Measurements from ENCODE around the gene RFTN1. TPM values are rescaled to one million over a fixed set of nuclear protein-coding genes. Genes with fewer than 3 reads are reported as not detected.

Gene RFTN1
- total RNA-seq, 1 donor from 2014 or later, result 119 TPM

DNA sequence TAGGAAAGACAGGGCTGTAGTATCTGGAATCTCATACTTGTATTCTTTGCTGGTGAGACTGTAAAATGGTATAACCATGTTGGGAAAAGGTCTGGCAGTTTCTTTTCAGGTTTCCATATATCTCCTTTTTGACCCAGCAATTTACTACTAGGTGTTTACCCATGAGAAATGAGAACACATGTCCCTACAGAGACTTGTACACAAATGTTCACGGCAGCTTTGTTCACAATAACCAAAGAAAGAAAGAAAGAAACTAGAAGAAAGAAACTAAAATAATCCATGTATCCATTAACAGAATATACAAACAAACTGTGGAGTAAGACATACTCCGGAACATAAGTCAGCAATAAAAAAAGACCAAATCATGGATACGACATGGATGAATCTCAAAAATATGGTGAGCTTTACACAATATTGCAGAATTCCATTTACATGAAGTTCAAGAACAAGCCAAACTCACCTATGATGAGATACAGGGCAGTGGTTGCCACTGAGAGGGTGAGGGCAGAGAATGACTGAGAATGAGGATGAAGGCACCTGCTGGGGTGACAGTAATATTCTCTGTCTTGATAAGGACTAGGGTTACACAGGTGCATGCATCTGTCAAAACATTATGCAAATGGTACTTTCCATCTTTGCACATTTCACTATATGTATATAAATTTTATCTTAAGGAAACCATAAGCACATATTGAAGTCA, 2.7 kb downstream of the RFTN1 start:
- intact Hi-C loops (cut with DNase I), result loop anchor here (10.0 kb wide), 2 partner anchors 126 to 196 kb away; no protein-coding TSS in a partner anchor
- ATAC-seq, result no peak
- DNase-seq (ENCODE audit: low spot score), result no peak

DNA sequence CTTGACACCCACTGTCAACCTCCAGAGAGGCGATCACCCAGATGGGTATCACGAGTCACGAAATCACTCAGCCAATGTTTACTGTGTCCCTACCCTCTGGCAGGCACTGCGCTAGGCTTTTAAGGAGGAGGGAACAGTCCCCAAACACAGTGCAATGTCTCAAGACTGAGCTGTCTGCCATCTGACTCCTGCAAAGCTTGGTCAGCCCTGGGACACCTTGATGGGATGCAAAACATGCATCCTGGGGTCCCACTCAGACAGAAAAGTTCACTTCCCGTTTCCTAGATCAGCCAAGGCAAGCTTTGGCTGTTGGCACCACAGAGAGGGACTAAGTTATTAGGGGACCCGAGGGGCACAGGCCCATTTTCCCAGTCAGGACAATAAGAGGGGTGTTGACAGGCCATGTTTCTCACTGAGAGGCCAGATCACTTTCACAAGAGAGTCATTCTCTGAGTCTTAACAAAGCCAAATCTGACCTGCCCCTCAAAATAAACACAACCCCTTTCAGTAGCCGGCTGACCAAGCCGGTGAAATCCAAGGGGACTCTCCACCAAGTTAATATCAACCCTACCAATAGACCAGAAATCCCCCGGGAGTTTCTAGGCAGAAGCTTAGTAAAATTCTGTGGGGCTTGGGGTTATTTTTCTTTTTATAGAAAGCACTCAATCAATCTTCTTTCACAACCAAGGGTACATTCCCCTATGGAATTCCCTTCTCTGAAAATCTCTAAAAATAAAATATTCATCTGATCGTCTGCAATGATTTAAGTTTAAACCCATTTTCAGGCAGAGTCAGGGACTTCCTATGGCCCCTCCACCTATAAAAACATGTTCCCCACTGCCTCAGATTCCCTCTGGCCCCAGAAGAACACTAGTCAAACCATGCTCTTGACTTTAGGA, 3.5 kb downstream of the RFTN1 start:
- no peak for DNase-seq (ENCODE audit: low spot score)

DNA sequence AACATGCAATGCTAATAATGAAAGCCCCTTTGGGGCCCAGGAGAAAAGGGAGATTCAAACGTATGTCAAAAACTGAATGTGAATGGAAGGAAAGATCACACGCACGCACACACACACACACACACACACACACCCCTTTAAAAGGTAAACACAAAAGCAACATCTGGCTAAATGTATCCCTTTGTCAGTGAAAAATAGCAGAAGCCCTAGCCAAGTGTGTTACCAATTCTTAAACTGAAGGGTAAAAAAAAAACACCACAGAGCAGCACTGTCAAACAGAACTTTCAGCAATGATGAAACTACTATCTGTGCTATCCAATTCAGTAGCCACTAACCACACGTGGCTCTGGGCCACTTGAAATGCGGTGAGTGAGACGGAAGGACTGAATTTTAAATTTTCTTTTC, 4.9 kb downstream of the RFTN1 start:
- DNase-seq (ENCODE audit: low spot score), result no peak
- ATAC-seq, result no peak
- intact Hi-C loops (cut with DNase I), result no loop called here

More for the DNA sequence above, 3.5 kb downstream of the RFTN1 start:
- ATAC-seq, result no peak
- intact Hi-C loops (cut with DNase I), result loop anchor here (10.0 kb wide), 2 partner anchors 125 to 195 kb away; no protein-coding TSS in a partner anchor

DNA sequence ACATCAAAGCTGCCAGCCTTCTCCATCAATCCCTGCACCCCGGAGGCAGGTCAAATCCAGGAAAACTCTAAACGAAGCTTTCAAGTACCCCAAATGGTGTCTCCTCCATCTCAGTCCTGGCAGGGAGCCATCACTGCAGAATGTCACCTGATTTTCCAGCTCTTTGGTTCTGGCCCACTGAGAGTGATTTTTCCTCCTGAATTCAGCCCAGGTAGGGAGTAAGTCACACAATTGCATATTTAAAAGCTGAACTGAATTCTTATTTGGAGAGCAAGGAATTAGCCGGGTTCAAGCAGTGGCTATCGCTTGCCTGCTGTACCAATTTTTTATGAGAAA, 5.3 kb downstream of the RFTN1 start:
- ATAC-seq (no peak), DNase-seq (ENCODE audit: low spot score) (no peak)
- intact Hi-C loops (cut with DNase I), result no loop called here

DNA sequence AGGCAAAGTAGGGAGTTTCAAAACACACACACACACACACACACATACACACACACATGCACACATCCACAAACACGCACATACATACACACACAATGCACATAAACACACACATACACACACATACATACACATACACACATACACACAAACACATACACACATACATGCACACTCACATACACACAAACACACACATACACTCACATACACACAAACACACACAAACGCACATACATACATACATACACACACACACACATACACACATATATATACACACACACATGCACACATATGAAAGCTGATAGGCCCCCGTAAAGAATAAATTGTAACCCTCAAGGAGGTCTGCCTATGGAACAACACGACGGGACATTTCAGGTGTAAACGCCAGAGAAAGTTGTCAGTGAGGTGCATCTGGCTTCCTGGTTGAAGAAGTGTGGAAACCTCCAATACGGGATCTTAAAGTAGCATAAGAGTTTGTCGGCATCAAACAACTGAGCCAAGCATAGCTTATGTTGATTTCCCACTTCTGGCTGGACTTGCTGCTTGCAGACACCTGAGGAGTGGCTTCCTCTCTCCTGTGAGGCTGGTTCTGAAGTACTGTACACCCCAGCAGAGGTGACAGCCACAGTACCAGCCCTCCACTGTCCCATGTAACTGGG, 5.8 kb downstream of the RFTN1 start:
- ATAC-seq, result no peak
- DNase-seq (ENCODE audit: low spot score), result no peak
- intact Hi-C loops (cut with DNase I), result no loop called here

DNA sequence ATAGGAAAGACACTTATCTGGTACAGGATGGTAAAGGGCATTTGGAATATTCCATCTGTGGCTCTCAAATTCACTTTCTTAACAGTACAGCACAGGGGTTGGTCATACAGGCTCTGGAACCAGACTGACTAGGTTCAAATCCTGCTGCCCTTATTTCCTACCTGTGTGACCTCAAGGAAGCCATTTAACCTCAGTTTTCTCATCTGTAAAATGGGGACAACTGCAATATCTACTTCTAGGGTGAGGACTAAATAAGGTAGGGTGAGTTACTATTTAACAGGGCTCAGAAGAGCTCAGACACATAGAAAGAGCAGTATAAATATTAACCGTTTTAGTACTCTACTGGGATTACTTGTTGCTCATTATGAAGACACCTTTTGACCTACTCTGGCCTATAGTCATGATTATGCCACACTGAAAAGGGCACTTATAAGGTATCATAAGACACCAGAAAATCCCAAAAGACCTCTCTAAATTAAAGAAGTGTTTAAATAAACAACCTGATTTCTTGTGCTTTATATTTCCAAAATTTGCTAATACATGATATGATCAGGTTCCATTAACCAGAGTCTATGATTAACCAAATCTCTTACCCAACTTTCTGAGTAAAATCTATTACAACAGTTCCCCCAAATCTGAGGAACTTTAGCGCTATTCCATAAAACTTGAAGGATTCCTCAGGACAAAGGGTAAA, 6.5 kb downstream of the RFTN1 start:
- DNase-seq (ENCODE audit: low spot score), result no peak
- intact Hi-C loops (cut with DNase I), result no loop called here
- ATAC-seq, result no peak

DNA sequence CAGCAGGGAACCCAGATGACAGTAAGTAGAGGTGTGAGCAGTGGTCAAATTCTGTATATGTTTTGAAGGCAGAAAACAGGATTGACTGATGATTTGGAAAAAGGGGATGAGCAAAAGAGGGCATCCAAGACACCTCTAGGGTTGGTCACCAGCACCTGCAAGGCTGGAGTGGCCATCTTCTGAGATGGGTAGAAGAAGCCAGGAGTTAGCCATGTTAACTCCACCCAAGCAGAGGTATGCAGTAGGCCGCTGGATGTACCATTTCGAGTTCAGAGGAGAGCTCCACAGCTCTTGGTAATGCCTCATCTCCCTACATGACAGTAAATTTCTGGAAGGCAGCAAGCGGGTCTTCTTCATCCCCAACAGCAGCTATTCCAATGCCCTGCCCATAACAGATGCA, 7.0 kb downstream of the RFTN1 start:
- intact Hi-C loops (cut with DNase I), result no loop called here
- no peak for ATAC-seq
- DNase-seq (ENCODE audit: low spot score), result no peak

DNA sequence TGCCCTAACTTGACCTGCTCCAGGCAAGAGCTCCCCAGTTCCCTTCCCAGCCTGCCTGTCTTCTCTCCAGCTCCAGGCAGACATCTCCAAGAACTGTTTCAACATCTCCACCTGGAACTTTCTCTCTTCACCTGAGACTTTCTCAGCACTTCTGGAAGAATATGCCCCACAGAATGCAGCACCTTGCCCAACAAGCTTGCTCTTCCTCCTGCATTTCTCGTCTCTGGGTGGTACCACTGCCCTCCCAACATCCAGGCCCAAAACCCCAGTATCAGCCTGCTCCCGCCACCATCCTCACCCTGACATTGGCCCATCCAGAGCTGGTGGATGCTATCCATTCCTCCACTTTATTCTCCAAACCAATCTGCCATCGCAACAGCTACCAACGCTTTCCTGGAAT, 8.8 kb downstream of the RFTN1 start:
- intact Hi-C loops (cut with DNase I), result no loop called here
- no peak for DNase-seq (ENCODE audit: low spot score)
- ATAC-seq, result no peak

DNA sequence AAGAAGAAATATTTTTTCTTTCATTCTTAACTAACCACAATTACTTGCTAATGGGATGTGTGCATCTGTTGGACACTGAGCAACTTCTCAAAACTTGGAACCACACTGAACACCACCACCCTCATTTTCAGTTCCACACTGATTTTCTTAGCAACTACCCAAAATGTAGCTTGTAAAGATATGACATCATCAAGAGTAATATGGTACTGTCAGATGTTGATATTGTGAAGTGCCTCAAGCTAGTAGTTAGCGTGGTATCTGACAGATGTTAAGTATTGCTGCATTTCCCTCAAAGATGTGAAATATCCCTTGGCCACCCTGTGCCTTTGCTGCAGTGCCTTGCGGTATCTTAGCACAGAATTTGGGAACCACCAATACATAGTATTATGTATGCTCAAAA, 9.3 kb downstream of the RFTN1 start:
- intact Hi-C loops (cut with DNase I), result no loop called here

DNA sequence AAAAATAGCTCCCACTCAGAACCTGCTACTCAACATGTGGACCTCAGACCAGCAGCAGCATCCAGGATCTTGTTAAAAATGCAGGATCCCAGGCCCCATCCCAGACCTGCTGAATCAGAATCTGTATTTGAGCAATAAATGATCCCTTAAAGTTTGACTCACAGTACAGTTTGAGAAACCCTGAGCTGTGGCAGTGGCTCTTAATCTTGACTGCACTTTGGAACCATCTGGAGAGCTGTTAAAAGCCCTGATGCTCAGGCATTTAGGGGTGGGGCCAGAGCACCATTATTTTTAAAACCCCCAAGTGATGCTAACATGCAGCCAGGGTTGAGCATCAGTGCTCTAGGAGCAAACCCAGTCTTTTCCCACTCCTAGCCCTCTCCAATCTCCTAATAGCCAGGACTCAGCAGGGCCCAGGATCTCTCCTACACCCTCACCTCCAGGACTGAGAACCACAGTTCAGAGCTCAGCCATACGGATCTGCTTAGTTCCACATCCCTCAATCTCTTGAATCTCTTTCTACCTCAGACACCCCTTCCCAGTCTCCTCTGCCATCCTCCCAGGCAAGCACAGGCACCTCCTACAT, 10.2 kb downstream of the RFTN1 start:
- ATAC-seq (no peak), DNase-seq (ENCODE audit: low spot score) (no peak)
- intact Hi-C loops (cut with DNase I), result no loop called here

More for the DNA sequence above, 9.3 kb downstream of the RFTN1 start:
- no peak for ATAC-seq
- DNase-seq (ENCODE audit: low spot score), result no peak

DNA sequence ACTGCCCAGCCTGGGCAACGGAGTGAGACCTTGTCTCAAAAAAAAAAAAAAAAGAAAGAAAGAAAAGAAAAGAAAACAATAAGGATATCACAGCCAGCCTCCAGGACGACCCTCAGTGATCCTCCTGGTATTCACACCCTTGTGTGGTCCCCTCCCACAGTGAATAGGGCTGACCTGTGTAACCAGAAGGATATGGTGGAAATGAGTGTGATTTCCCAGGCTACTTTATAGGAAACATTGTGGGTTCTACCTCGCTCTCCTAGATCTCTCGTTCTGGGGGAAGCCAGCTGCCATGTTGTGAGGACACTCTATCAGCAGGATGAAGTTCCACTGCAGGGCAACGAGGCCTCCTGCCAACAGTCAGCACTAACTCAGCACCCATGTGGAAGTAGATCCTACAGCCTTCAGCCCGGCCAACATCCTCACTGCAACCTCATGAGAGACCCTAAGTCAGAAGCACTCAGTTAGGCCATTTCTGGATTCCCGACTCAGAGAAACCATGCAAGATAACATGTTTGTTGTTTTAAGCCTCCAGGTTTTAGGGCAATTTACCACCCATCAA, 11.1 kb downstream of the RFTN1 start:
- intact Hi-C loops (cut with DNase I), result no loop called here
- ATAC-seq, result no peak
- no peak for DNase-seq (ENCODE audit: low spot score)

DNA sequence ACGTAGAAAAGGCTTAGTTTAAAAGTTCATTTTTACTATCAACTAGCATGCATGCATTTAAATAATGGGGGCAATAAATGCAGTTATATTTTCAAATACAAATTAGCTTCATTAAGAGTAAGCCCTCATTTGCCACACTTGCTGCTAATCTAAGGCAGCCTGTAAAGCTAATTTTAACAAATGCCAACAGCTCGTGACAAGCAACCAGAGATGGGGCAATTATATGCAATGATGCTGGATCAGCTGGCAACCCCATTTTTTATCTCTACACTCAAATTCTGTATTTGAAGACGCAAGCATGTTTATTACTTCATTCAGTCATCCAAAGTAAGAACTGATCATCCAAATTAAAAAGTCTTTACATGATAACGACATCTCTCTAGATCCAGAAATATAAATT, 12.1 kb downstream of the RFTN1 start:
- no peak for ATAC-seq
- intact Hi-C loops (cut with DNase I), result no loop called here
- DNase-seq (ENCODE audit: low spot score), result no peak

DNA sequence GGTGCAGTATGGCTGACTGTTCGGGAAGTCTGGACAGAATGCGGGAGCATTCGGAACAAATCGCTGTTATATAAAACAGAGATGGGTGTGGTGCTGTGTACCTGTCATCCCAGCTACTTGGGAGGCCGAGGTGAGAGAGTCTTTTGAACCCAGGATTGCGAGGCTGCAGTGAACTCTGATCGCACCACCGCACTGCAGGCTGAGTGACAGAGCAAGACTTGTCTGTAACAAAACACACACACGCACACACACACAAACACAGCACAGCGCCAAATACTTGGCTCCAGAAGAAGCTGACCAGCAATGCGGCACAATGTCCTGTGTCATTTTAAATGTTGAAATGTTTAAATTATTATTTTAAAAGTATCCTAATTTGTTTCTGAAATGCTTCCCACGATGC, 12.6 kb downstream of the RFTN1 start:
- intact Hi-C loops (cut with DNase I), result no loop called here
- ATAC-seq (no peak), DNase-seq (ENCODE audit: low spot score) (no peak)

DNA sequence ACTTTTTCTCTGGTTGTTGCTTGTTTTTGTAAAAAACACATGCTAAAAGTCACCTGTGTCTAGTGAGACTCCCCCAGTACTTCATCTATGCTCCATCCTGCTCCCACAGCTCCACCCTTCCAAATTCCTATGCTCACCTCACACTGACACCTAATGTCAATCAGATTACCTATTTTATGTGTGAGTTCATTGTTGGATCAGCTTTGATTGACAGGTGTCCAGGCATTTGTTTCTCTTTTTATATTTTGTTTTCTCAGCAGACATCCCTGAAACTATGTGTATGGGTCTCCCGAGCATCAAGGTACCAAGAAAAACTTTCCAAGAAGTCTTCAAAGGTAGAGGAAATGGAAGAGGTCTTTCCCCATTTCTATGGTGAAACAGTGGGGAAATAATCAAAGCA, 13.4 kb downstream of the RFTN1 start:
- intact Hi-C loops (cut with DNase I), result no loop called here
- ATAC-seq, result no peak
- DNase-seq (ENCODE audit: low spot score), result no peak

DNA sequence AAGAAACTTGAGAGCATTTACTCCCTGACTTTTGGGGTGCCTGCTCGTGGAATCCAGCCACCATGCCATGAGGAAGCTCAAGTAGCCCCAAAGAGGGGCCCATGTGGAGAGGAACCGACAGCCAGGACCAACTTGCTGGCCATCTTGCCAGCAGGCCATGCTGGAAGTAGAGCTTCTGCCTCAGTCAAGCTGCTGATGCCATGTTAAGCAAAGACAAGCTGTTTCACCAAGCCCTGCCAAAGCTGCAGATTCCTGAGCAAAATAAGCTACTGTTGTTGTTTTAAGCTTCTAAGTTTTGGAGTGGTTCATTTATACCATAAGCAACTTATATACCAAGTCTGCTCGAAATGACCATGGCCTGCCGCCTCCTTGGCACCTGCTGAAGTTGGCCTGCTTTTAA, 14.1 kb downstream of the RFTN1 start:
- intact Hi-C loops (cut with DNase I), result no loop called here
- ATAC-seq, result no peak
- DNase-seq (ENCODE audit: low spot score), result no peak

DNA sequence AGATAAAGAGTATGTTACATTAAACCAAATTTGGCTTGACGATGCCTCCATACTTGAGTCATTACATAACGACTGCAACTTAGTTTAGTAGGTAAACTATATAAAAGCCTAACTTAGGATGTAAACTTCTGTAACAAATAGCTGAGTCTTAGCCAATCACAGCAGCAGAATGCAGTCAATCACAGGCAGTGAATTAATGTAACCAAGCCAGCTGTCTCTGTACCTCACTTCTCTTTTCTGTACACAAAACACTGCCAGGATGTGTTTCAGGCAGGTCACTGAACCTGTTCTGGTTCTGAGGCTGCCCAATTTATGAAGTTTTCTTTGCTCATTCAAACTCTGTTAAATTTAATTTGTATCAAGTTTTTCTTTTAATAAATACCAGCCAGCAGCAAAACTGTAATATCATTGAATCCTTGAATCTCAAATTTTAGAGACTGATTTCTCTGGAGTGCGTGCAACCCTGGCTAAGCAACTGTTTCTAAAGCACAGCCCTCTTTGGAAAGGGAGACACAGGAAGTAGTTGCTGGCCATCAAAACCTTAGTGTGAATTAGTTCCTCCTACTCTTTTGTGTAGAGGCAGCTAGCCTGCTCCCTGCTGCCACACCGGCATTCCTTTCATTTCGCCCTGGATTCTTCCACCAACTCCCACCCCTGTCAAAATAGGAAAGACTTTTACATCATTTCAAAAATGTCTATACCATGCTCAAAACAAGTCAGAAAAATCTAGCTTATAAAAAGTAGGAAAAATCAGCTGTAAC, 15.2 kb downstream of the RFTN1 start:
- no peak for ATAC-seq
- DNase-seq (ENCODE audit: low spot score), result no peak
- intact Hi-C loops (cut with DNase I), result no loop called here

DNA sequence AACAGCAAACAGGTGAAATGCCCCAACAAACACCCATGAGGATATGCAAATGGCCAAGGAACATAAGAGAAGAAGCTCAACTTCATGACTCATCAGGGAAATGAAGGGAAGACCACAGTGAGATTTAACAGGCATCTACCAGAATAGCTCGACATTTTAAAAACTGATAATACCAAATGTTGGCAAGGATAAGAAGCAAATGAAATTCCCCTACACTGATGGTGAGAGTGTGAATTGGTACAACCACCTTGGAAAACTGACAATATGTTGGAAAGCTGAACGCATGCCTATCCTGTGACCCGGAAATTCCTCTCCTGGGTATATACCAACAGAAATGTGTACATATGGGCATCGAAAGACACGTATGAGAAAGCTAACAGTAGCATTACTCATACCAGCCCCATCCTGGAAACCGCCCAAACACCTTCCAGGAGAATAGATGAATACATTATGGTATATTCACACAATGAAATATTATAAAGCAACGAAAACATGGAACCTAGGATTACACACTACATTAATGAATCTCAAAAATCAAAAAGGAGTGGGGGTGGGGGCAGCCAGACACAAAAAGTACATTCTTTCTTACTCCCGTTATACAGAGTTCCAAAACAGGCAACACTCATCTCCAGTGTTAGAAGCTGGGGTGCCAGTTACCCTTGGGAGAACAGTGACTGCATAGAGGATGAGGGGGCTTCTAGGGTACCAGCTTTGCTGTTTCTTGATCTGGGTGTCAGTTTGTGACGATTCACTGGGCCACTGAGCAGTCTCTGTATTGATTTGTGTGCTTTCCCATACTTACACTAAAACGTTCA, 16.9 kb downstream of the RFTN1 start:
- ATAC-seq (no peak), DNase-seq (ENCODE audit: low spot score) (no peak)
- intact Hi-C loops (cut with DNase I), result no loop called here

Data from sciatic nerve (tissue), 2 donors.